NCI-H345 treated with DMSO at 0.1 percent for 48 hours (cell line): ENCODE results near the gene BUD31.

ENCODE experiments used
- DNase-seq: peaks from one replicate; lab custom pipeline; 2025; ENCODE audit not compliant: unreplicated experiment; lab: John Stamatoyannopoulos, UW

Gene BUD31

GRCh38 chr7:99461221-99461620 lies 52.5 kb downstream of the BUD31 start:
- no peak for DNase-seq

- DNase-seq = no peak
Measured at GRCh38 chr7:99465421-99465768, 56.6 kb downstream of the BUD31 start.

- no peak for DNase-seq
Measured at GRCh38 chr7:99468336-99468918, 59.7 kb downstream of the BUD31 start.
